ENCODE results near the gene MIEN1. TPM values are rescaled to one million over a fixed set of nuclear protein-coding genes. Genes with fewer than 3 reads are reported as not detected.

The MIEN1 gene
- total and polyA plus RNA-seq, 2 of the 13 experiments (the other 11 are each of a cell fraction or from before 2014, with no cell fraction given), result 40.6 to 56.6 TPM

GRCh38 chr17:39738983-39739884 lies 8.9 kb upstream of the MIEN1 start (continued):
- TF ChIP-seq THAP7 (CRISPR knock-in tag; IDR thresholded peaks at IDR 0.05) (peak; percentile 84; the same call in 1 of the 2 replicates), ZNF576 (CRISPR knock-in tag; IDR thresholded peaks at IDR 0.05) (no peak; the same call in 1 of the 2 replicates), ZNF746 (CRISPR knock-in tag; IDR thresholded peaks at IDR 0.05) (no peak; the same call in 1 of the 2 replicates), HDAC1 (CRISPR knock-in tag; IDR thresholded peaks at IDR 0.05) (peak; percentile 94), ARNTL (CRISPR knock-in tag; IDR thresholded peaks at IDR 0.05) (peak; percentile 88), SRF (IDR thresholded peaks at IDR 0.05; ENCODE audit: low read depth, low read length) (peak; percentile 95), SAP130 (CRISPR knock-in tag; IDR thresholded peaks at IDR 0.05; ENCODE audit: low read depth) (peak; percentile 95), ZNF616 (CRISPR knock-in tag; IDR thresholded peaks at IDR 0.05; ENCODE audit: low read depth) (no peak), GABPA (IDR thresholded peaks at IDR 0.05; ENCODE audit: low read depth, low read length) (no peak), GABPA (CRISPR knock-in tag; IDR thresholded peaks at IDR 0.05; ENCODE audit: low read depth) (peak; percentile 46; the same call in 1 of the 2 replicates), POGZ (CRISPR knock-in tag; IDR thresholded peaks at IDR 0.05) (peak; percentile 54), KLF13 (CRISPR knock-in tag; IDR thresholded peaks at IDR 0.05) (no peak), JUND (CRISPR knock-in tag; IDR thresholded peaks at IDR 0.05) (peak; percentile 37; the same call in 1 of the 2 replicates), MED8 (CRISPR knock-in tag; IDR thresholded peaks at IDR 0.05; ENCODE audit: insufficient replicate concordance) (peak; percentile 89), ZNF800 (CRISPR knock-in tag; IDR thresholded peaks at IDR 0.05) (no peak)
- TF ChIP-seq, protein P1, sequence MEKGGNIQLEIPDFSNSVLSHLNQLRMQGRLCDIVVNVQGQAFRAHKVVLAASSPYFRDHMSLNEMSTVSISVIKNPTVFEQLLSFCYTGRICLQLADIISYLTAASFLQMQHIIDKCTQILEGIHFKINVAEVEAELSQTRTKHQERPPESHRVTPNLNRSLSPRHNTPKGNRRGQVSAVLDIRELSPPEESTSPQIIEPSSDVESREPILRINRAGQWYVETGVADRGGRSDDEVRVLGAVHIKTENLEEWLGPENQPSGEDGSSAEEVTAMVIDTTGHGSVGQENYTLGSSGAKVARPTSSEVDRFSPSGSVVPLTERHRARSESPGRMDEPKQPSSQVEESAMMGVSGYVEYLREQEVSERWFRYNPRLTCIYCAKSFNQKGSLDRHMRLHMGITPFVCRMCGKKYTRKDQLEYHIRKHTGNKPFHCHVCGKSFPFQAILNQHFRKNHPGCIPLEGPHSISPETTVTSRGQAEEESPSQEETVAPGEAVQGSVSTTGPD (CRISPR knock-in tag; IDR thresholded peaks at IDR 0.05), result peak; percentile 82
- TF ChIP-seq, protein P2, sequence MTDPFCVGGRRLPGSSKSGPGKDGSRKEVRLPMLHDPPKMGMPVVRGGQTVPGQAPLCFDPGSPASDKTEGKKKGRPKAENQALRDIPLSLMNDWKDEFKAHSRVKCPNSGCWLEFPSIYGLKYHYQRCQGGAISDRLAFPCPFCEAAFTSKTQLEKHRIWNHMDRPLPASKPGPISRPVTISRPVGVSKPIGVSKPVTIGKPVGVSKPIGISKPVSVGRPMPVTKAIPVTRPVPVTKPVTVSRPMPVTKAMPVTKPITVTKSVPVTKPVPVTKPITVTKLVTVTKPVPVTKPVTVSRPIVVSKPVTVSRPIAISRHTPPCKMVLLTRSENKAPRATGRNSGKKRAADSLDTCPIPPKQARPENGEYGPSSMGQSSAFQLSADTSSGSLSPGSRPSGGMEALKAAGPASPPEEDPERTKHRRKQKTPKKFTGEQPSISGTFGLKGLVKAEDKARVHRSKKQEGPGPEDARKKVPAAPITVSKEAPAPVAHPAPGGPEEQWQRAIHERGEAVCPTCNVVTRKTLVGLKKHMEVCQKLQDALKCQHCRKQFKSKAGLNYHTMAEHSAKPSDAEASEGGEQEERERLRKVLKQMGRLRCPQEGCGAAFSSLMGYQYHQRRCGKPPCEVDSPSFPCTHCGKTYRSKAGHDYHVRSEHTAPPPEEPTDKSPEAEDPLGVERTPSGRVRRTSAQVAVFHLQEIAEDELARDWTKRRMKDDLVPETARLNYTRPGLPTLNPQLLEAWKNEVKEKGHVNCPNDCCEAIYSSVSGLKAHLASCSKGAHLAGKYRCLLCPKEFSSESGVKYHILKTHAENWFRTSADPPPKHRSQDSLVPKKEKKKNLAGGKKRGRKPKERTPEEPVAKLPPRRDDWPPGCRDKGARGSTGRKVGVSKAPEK (CRISPR knock-in tag; IDR thresholded peaks at IDR 0.05; ENCODE audit: borderline replicate concordance), result peak; percentile 76; the same call in 1 of the 2 replicates
- TF ChIP-seq, protein P3, sequence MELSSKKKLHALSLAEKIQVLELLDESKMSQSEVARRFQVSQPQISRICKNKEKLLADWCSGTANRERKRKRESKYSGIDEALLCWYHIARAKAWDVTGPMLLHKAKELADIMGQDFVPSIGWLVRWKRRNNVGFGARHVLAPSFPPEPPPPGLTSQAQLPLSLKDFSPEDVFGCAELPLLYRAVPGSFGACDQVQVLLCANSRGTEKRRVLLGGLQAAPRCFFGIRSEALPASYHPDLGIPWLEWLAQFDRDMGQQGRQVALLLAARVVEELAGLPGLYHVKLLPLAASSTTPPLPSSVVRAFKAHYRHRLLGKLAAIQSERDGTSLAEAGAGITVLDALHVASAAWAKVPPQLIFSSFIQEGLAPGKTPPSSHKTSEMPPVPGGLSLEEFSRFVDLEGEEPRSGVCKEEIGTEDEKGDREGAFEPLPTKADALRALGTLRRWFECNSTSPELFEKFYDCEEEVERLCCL (CRISPR knock-in tag; IDR thresholded peaks at IDR 0.05; ENCODE audit: borderline replicate concordance), result no peak; the same call in 1 of the 2 replicates

Data from HepG2 (cell line).